H1 (cell line): ENCODE measurements around the gene B3GALT5. TPM values are rescaled to one million over a fixed set of nuclear protein-coding genes. Genes with fewer than 3 reads are reported as not detected.

Experiments used
- CTCF ChIA-PET: fragments of 300-600 bp; sonication (Branson Sonifier 250); formaldehyde crosslinking; loops from one replicate; lab custom pipeline; 2021; ENCODE audit not compliant: partially characterized antibody; lab: Charles Lee
- POLR2A ChIA-PET: fragments of 300-600 bp; sonication (Branson Sonifier 250); formaldehyde crosslinking; loops from one replicate; lab custom pipeline; 2021; ENCODE audit warnings: inconsistent platforms; ENCODE audit not compliant: partially characterized antibody; lab: Charles Lee
- DNase-seq, 2 experiments: peaks; one replicate each; pipeline versions ENCODE4 v3.0.0 to v3.0.0-alpha.2; 2010 to 2022; ENCODE audit warnings: low spot score in 2 of 2, low read depth in 1 of 2, mixed read lengths in 1 of 2
- FAIRE-seq: peaks from 2 replicates; lab custom pipeline; 2011; peaks lifted over from hg19 to GRCh38; lab: Jason Lieb, UNC
- H2AFZ ChIP-seq: 2 replicates; pipeline ENCODE4 v1.8.1; 2012; ENCODE audit warnings: low read length, inconsistent platforms
- H2AK5ac ChIP-seq: 2 replicates; pipeline ENCODE4 v1.6.1; 2013; ENCODE audit warnings: low read depth, low read length
- H2BK120ac ChIP-seq: replicated peaks from 2 replicates; pipeline ENCODE3; 2013; ENCODE audit warnings: low read depth, low read length, inconsistent platforms
- H2BK12ac ChIP-seq: 2 replicates; pipeline ENCODE4 v1.6.1; 2013; ENCODE audit warnings: low read depth, low read length
- H2BK15ac ChIP-seq: 2 replicates; pipeline ENCODE4 v1.6.1; 2013; ENCODE audit warnings: low read length
- H2BK20ac ChIP-seq: 2 replicates; pipeline ENCODE4 v1.6.1; 2013; ENCODE audit warnings: low read length
- H2BK5ac ChIP-seq: 2 replicates; pipeline ENCODE4 v1.6.1; 2013; ENCODE audit warnings: low read depth, low read length
- H3K14ac ChIP-seq: 2 replicates; pipeline ENCODE4 v1.6.1; 2013; ENCODE audit warnings: inconsistent platforms; ENCODE audit not compliant: insufficient read length
- H3K18ac ChIP-seq: 2 replicates; pipeline ENCODE4 v1.6.1; 2013; ENCODE audit warnings: low read length; ENCODE audit errors: extremely low read depth
- H3K23ac ChIP-seq: 2 replicates; pipeline ENCODE4 v1.6.1; 2013; ENCODE audit warnings: inconsistent platforms; ENCODE audit not compliant: insufficient read length
- H3K23me2 ChIP-seq: 2 replicates; pipeline ENCODE4 v1.6.1; 2013; ENCODE audit warnings: low read depth, low read length
- H3K27ac ChIP-seq: 2 replicates; pipeline ENCODE4 v1.6.1; 2011; ENCODE audit warnings: low read depth, low read length, inconsistent platforms
- H3K27me3 ChIP-seq, 4 experiments: replicated peaks in 1 of 4; 1 replicate in 1 of 4; 2 replicates in 3 of 4; pipeline versions ENCODE4 v1.6.1 to v1.8.1; 2011 to 2013; ENCODE audit warnings: low read length in 3 of 4, mild to moderate bottlenecking in 3 of 4, inconsistent platforms in 2 of 4, mixed read lengths in 2 of 4, moderate library complexity in 1 of 4; ENCODE audit not compliant: control insufficient read depth in 3 of 4, insufficient read depth in 3 of 4; ENCODE audit errors: extremely low read depth in 1 of 4
- H3K36me3 ChIP-seq, 4 experiments: 2 replicates each; pipeline versions ENCODE4 v1.6.1 to v1.8.1; 2011 to 2013; ENCODE audit warnings: mild to moderate bottlenecking in 4 of 4, low read length in 3 of 4, moderate library complexity in 2 of 4, control low read depth in 1 of 4, inconsistent platforms in 1 of 4; ENCODE audit not compliant: insufficient read depth in 4 of 4, control insufficient read depth in 2 of 4
- H3K4ac ChIP-seq: replicated peaks from 2 replicates; pipeline ENCODE3; 2013; ENCODE audit warnings: low read length, low read depth, mixed read lengths, inconsistent platforms; ENCODE audit not compliant: insufficient read length
- H3K4me1 ChIP-seq, 4 experiments: replicated peaks in 1 of 4; 1 replicate in 1 of 4; 2 replicates in 3 of 4; pipeline versions ENCODE4 v1.6.1 to v1.8.1; 2011 to 2013; ENCODE audit warnings: low read length in 3 of 4, inconsistent platforms in 2 of 4, mixed read lengths in 1 of 4; ENCODE audit not compliant: insufficient read depth in 4 of 4, control insufficient read depth in 3 of 4
- H3K4me2 ChIP-seq, 2 experiments: 2 replicates each; pipeline versions ENCODE4 v1.6.1 to v1.8.1; 2011 to 2013; ENCODE audit warnings: low read depth in 2 of 2, low read length in 2 of 2, control low read depth in 1 of 2, inconsistent platforms in 1 of 2, mild to moderate bottlenecking in 1 of 2; ENCODE audit not compliant: insufficient read depth in 1 of 2
- H3K4me3 ChIP-seq, 4 experiments: fragments of 200-600, 300-600 bp in 1 of 4; sonication (generic), shearing (Covaris generic), sonication (Bioruptor Twin) in 1 of 4; 2 replicates each; pipeline versions ENCODE4 v1.5.1 to v1.8.1; 2011 to 2016; ENCODE audit warnings: low read length in 4 of 4, low read depth in 3 of 4, control low read depth in 2 of 4, inconsistent platforms in 2 of 4, mild to moderate bottlenecking in 2 of 4, mixed read lengths in 1 of 4, moderate library complexity in 1 of 4; ENCODE audit not compliant: insufficient read depth in 2 of 4; ENCODE audit errors: extremely low read depth in 1 of 4
- H3K56ac ChIP-seq: replicated peaks from 2 replicates; pipeline ENCODE3; 2013; ENCODE audit warnings: low read depth, mild to moderate bottlenecking, mixed read lengths, low read length, inconsistent platforms; ENCODE audit not compliant: insufficient read length
- H3K79me1 ChIP-seq: 2 replicates; pipeline ENCODE4 v1.6.1; 2013; ENCODE audit warnings: low read depth, low read length, control low read depth
- H3K79me2 ChIP-seq, 2 experiments: 2 replicates each; pipeline versions ENCODE4 v1.6.1 to v1.8.1; 2012 to 2013; ENCODE audit warnings: low read length in 2 of 2, mild to moderate bottlenecking in 2 of 2, inconsistent platforms in 1 of 2; ENCODE audit not compliant: insufficient read depth in 2 of 2, control insufficient read depth in 1 of 2
- H3K9ac ChIP-seq, 4 experiments: replicated peaks in 1 of 4; 1 replicate in 1 of 4; 2 replicates in 3 of 4; pipeline versions ENCODE4 v1.6.1 to v1.8.1; 2011 to 2013; ENCODE audit warnings: low read depth in 3 of 4, low read length in 3 of 4, control low read depth in 2 of 4, mild to moderate bottlenecking in 2 of 4, moderate library complexity in 2 of 4, inconsistent platforms in 1 of 4; ENCODE audit errors: extremely low read depth in 1 of 4
- H3K9me3 ChIP-seq, 2 experiments: 2 replicates each; pipeline versions ENCODE4 v1.6.1 to v1.8.1; 2012 to 2013; ENCODE audit warnings: mild to moderate bottlenecking in 2 of 2, moderate library complexity in 2 of 2, control low read depth in 1 of 2, inconsistent platforms in 1 of 2, low read depth in 1 of 2, low read length in 1 of 2, mixed read lengths in 1 of 2; ENCODE audit not compliant: insufficient read depth in 2 of 2
- H4K20me1 ChIP-seq, 2 experiments: replicated peaks in 1 of 2; 2 replicates each; pipeline versions ENCODE3 to v1.8.1; 2011 to 2013; ENCODE audit warnings: inconsistent platforms in 2 of 2, low read length in 2 of 2, mild to moderate bottlenecking in 1 of 2; ENCODE audit not compliant: insufficient read depth in 2 of 2, control insufficient read depth in 1 of 2
- H4K5ac ChIP-seq: 2 replicates; pipeline ENCODE4 v1.6.1; 2013; ENCODE audit warnings: low read length, low read depth, mixed read lengths, inconsistent platforms; ENCODE audit not compliant: insufficient read length
- H4K8ac ChIP-seq: 2 replicates; pipeline ENCODE4 v1.8.0; 2013; ENCODE audit warnings: mild to moderate bottlenecking, moderate library complexity, low read length, inconsistent platforms; ENCODE audit not compliant: insufficient read depth; ENCODE audit errors: extremely low read depth
- H4K91ac ChIP-seq: replicated peaks from 2 replicates; pipeline ENCODE3; 2013; ENCODE audit warnings: low read length, mixed read lengths, inconsistent platforms; ENCODE audit not compliant: insufficient read length
- ASH2L ChIP-seq: fragments of 200-600, 300-600 bp; sonication (generic); IDR thresholded peaks from one replicate; pipeline ENCODE4 v1.7.1; 2017; ENCODE audit warnings: low read length
- BCL11A ChIP-seq, 2 experiments: IDR thresholded peaks; one replicate each; pipeline ENCODE4 v1.6.1; 2011; ENCODE audit warnings: low read depth in 2 of 2, low read length in 2 of 2, mild to moderate bottlenecking in 2 of 2
- CTBP2 ChIP-seq: IDR thresholded peaks from 2 replicates; pipeline ENCODE4 v1.7.0; 2011; ENCODE audit warnings: borderline replicate concordance, mild to moderate bottlenecking, moderate library complexity, mixed read lengths, low read length; ENCODE audit not compliant: insufficient read depth, insufficient read length
- KDM4A ChIP-seq: IDR thresholded peaks from one replicate; pipeline ENCODE4 v1.7.1; 2012; ENCODE audit warnings: low read depth, mild to moderate bottlenecking, moderate library complexity, low read length, inconsistent platforms; ENCODE audit not compliant: severe bottlenecking
- RFX5 ChIP-seq: IDR thresholded peaks from 2 replicates; pipeline ENCODE4 v1.6.1; 2011; ENCODE audit warnings: low read depth, low read length, improper control_type of control experiment, borderline replicate concordance
- RXRA ChIP-seq: IDR thresholded peaks from 2 replicates; pipeline ENCODE4 v1.6.1; 2011; ENCODE audit warnings: low read depth, mild to moderate bottlenecking, low read length, moderate library complexity; ENCODE audit not compliant: insufficient read depth
- SIX5 ChIP-seq: IDR thresholded peaks from 2 replicates; pipeline ENCODE4 v1.6.1; 2011; ENCODE audit warnings: mild to moderate bottlenecking, low read depth, low read length
- SUZ12 ChIP-seq: fragments of 200-600 bp; sonication (generic); IDR thresholded peaks from 2 replicates; pipeline ENCODE4 v1.6.1; 2012; ENCODE audit warnings: mild to moderate bottlenecking, inconsistent platforms, low read length, moderate library complexity, mixed read lengths
- TEAD4 ChIP-seq: IDR thresholded peaks from 2 replicates; pipeline ENCODE4 v1.6.1; 2012; ENCODE audit warnings: low read depth, low read length, inconsistent platforms, mixed read lengths
- WGBS, 2 experiments: shearing (Covaris generic) in 1 of 2; methylation state at CpG; one replicate each; pipeline versions ENCODE4 v1.1.6 to v1.1.7; 2013 to 2015; ENCODE audit warnings: low lambda C conversion rate in 2 of 2, mixed read lengths in 2 of 2, inconsistent platforms in 1 of 2, low coverage in 1 of 2, missing lambda C conversion rate in 1 of 2; ENCODE audit not compliant: insufficient replicate concordance in 2 of 2, insufficient coverage in 1 of 2, insufficient read length in 1 of 2; ENCODE audit errors: extremely low coverage in 1 of 2, missing lambda C conversion rate in 1 of 2; 5-methylcytosine and 5-hydroxymethylcytosine counted together
- polyA plus RNA-seq, 7 experiments: library from polyadenylated mRNA; depleted of rRNA in 3 of 7; stranded (reverse) in 5 of 7; unstranded in 2 of 7; fragments of >200 nt in 5 of 7; fragments of 200-250 nt in 2 of 7; gene quantifications; 1 replicate in 5 of 7; 2 replicates in 1 of 7; 4 replicates in 1 of 7; pipeline versions ENCODE4 v1.2.1 to v1.2.3, GENCODE V29; 2011 to 2013; ENCODE audit warnings: missing spikeins in 2 of 7, mixed read lengths in 2 of 7
- total RNA-seq: library from RNA; stranded (reverse); fragmentation: NEBNext Ultra II Directional; extraction: Animal tissue kit (Norgen Biotek cat#: 25700); gene quantifications from 2 replicates; pipeline ENCODE4 v1.2.1, GENCODE V29; 2021

B3GALT5 gene
- total and polyA plus RNA-seq, 2 of the 8 experiments (the other 6 are each of a cell fraction or from before 2014, with no cell fraction given): 11.9 to 25.1 TPM

GRCh38 chr21:39681257-39681656 lies 68.5 kb downstream of the B3GALT5 start:
- Histone ChIP-seq H3K36me3 (peaks cover 0 to 4% (median 0%) of the 10 kb centered on the region in 4 experiments; a peak in 1 of 8 replicates), H2BK5ac (no peak overlapping the region), H4K91ac (no peak overlapping the region), H3K4me3 (no peak overlapping the region), H4K5ac (no peak overlapping the region), H3K27ac (no peak overlapping the region), H3K9me3 (peaks cover 5 to 7% of the 10 kb centered on the region in 2 experiments; a peak in 1 of 4 replicates), H3K9ac (no peak overlapping the region), H3K27me3 (no peaks in the 10 kb centered on the region), H3K4me2 (no peak overlapping the region), H4K20me1 (no peaks in the 10 kb centered on the region), H2AFZ (no peak overlapping the region), H2BK15ac (no peak overlapping the region), H3K4me1 (peaks cover 0 to 3% (median 0%) of the 10 kb centered on the region in 4 experiments; a peak in 2 of 7 replicates), H3K23ac (no peak overlapping the region), H3K79me1 (no peaks in the 10 kb centered on the region), H4K8ac (no peak overlapping the region), H3K18ac (no peak overlapping the region), H3K14ac (no peak overlapping the region), H2AK5ac (no peak overlapping the region), H2BK120ac (no peak overlapping the region), H3K23me2 (no peaks in the 10 kb centered on the region), H2BK20ac (no peak overlapping the region), H3K79me2 (no peaks in the 10 kb centered on the region), H3K56ac (no peak overlapping the region), H2BK12ac (no peak overlapping the region), H3K4ac (no peak overlapping the region)
- FAIRE-seq (no peak), DNase-seq (no peak)
- TF ChIP-seq TEAD4: no peak
- TF ChIP-seq RFX5: no peak
- TF ChIP-seq CTBP2: no peak
- TF ChIP-seq RXRA: no peak
- TF ChIP-seq BCL11A (IDR thresholded peaks at IDR 0.05; ENCODE audit: low read depth in 2 of 2, low read length in 2 of 2): no peak
- TF ChIP-seq SIX5: no peak
- no peak for TF ChIP-seq KDM4A
- TF ChIP-seq SUZ12: no peak
- no peak for TF ChIP-seq ASH2L
- WGBS, 2 experiments: 91% methylated on average over 4 of the region's 4 CpGs; no CpG with 5 or more reads in 1 of the 2 experiments
- ChIA-PET CTCF (interaction anchor here (0.7 kb wide), 1 partner anchor 21 kb away, joined by 3 read pairs; no protein-coding TSS in a partner anchor), POLR2A (no interaction called here)
